Keratinocyte (primary cell): ENCODE results near the gene HEPN1. TPM values are rescaled to one million over a fixed set of nuclear protein-coding genes. Genes with fewer than 3 reads are reported as not detected.

Experiments used
- DNase-seq: peaks from one replicate; pipeline ENCODE4 v3.0.0-alpha.2; 2011; ENCODE audit warnings: low read depth, missing footprints, low spot score
- FAIRE-seq: peaks from 2 replicates; lab custom pipeline; 2011; peaks lifted over from hg19 to GRCh38; lab: Jason Lieb, UNC
- H2AFZ ChIP-seq: 2 replicates; pipeline ENCODE4 v1.6.0; 2012; ENCODE audit warnings: low read length, control low read depth, inconsistent platforms; ENCODE audit not compliant: control insufficient read depth
- H3K27ac ChIP-seq: 2 replicates; pipeline ENCODE4 v1.5.1; 2011; ENCODE audit warnings: low read length; ENCODE audit not compliant: control insufficient read depth, insufficient read depth
- H3K27me3 ChIP-seq: 3 replicates; pipeline ENCODE4 v1.6.0; 2011; ENCODE audit warnings: low read length; ENCODE audit not compliant: control insufficient read depth, insufficient read depth; ENCODE audit errors: extremely low read depth
- H3K36me3 ChIP-seq, 2 experiments: 2 replicates in 1 of 2; 3 replicates in 1 of 2; pipeline ENCODE4 v1.5.1; 2011; ENCODE audit warnings: low read length in 2 of 2, mild to moderate bottlenecking in 1 of 2; ENCODE audit not compliant: control insufficient read depth in 2 of 2, insufficient read depth in 2 of 2; ENCODE audit errors: extremely low read depth in 1 of 2
- H3K4me1 ChIP-seq: 3 replicates; pipeline ENCODE4 v1.5.1; 2011; ENCODE audit warnings: low read length; ENCODE audit not compliant: control insufficient read depth, insufficient read depth; ENCODE audit errors: extremely low read depth
- H3K4me2 ChIP-seq: 3 replicates; pipeline ENCODE4 v1.6.0; 2011; ENCODE audit warnings: low read depth, low read length; ENCODE audit not compliant: control insufficient read depth, insufficient read depth; ENCODE audit errors: extremely low read depth
- H3K4me3 ChIP-seq, 3 experiments: fragments of 200-600 bp in 1 of 3; sonication (generic) in 1 of 3; 2 replicates in 2 of 3; 3 replicates in 1 of 3; pipeline ENCODE4 v1.5.1; 2011 to 2016; ENCODE audit warnings: low read length in 3 of 3, mild to moderate bottlenecking in 3 of 3, control low read depth in 2 of 3, inconsistent platforms in 1 of 3, low read depth in 1 of 3, mixed read lengths in 1 of 3, mixed run types in 1 of 3, moderate library complexity in 1 of 3; ENCODE audit not compliant: control insufficient read depth in 2 of 3, insufficient read depth in 2 of 3; ENCODE audit errors: extremely low read depth in 1 of 3
- H3K79me2 ChIP-seq: 2 replicates; pipeline ENCODE4 v1.6.0; 2012; ENCODE audit warnings: low read length; ENCODE audit not compliant: control insufficient read depth, insufficient read depth
- H3K9ac ChIP-seq: 3 replicates; pipeline ENCODE4 v1.6.0; 2011; ENCODE audit warnings: low read length; ENCODE audit not compliant: control insufficient read depth, insufficient read depth; ENCODE audit errors: extremely low read depth
- H3K9me1 ChIP-seq: 3 replicates; pipeline ENCODE4 v1.6.0; 2011; ENCODE audit warnings: low read length; ENCODE audit not compliant: control insufficient read depth, insufficient read depth; ENCODE audit errors: extremely low read depth
- H3K9me3 ChIP-seq: 2 replicates; pipeline ENCODE4 v1.5.1; 2012; ENCODE audit warnings: low read depth, low read length; ENCODE audit not compliant: control insufficient read depth
- H4K20me1 ChIP-seq: 3 replicates; pipeline ENCODE4 v1.6.0; 2011; ENCODE audit warnings: low read length; ENCODE audit not compliant: control insufficient read depth, insufficient read depth; ENCODE audit errors: extremely low read depth
- CTCF ChIP-seq, 3 experiments: IDR thresholded peaks in 1 of 3; conservative IDR thresholded peaks in 1 of 3; optimal IDR thresholded peaks in 1 of 3; 2 replicates in 2 of 3; 3 replicates in 1 of 3; pipeline versions ENCODE3 to v1.5.1; 2011; ENCODE audit warnings: low read length in 3 of 3, mild to moderate bottlenecking in 3 of 3, moderate library complexity in 2 of 3, control low read depth in 1 of 3, inconsistent platforms in 1 of 3; ENCODE audit not compliant: insufficient read depth in 2 of 3; ENCODE audit errors: extremely low read depth in 1 of 3
- EZH2 ChIP-seq: IDR thresholded peaks from one replicate; pipeline ENCODE4 v1.6.1; 2012; ENCODE audit warnings: inconsistent platforms, mild to moderate bottlenecking, low read length, moderate library complexity
- dilution Hi-C: fragments of 300-500 bp; cut with MboI; formaldehyde crosslinking; loops from one replicate; pipeline ENCODE4 v1.7.0; 2020; ENCODE audit warnings: low sequenced_read_pairs; ENCODE audit not compliant: extremely low pct_ligation_motif_present
- polyA plus RNA-seq, 5 experiments: library from polyadenylated mRNA; depleted of rRNA in 3 of 5; stranded (reverse) in 3 of 5; stranded (forward) in 1 of 5; unstranded in 1 of 5; fragments of >200 nt; gene quantifications; 1 replicate in 1 of 5; 2 replicates in 3 of 5; 3 replicates in 1 of 5; pipeline versions ENCODE4 v1.2.1 to v1.2.3, GENCODE V29; 2011 to 2012; ENCODE audit warnings: missing spikeins in 2 of 5, low read depth in 1 of 5, low replicate concordance in 1 of 5

The HEPN1 gene
- polyA plus RNA-seq, 1 donor (not counting 4 experiments of a cell fraction or from before 2014, with no cell fraction given), result not detected

DNA sequence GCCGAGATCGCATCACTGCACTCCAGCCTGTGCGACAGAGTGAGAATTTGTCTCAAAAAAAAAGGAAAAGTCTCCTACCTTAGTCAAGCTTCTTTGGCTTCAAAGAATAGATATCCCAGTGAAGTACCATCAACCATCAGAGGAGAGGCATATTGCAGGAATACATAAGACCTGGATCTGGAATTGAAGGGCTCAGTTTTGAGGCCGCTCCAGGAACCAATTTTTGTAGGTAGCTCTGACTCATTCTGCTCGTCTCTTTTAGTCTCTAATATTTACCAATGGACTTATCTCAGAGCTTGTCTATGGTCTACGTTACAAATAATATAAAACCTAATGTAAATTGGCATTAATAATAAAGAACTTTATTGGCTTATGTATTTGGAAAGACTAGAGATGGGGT is 26.8 kb downstream of the HEPN1 start:
- no peak overlapping the region for H3K4me3 ChIP-seq
- no peak for DNase-seq
- H3K79me2 ChIP-seq, result no peaks in the 10 kb centered on the region
- H3K4me2 ChIP-seq, result no peak overlapping the region
- peaks cover 10% of the 10 kb centered on the region for H3K4me1 ChIP-seq
- TF ChIP-seq EZH2 (no peak), CTCF (optimal IDR thresholded peaks at IDR 0.05 in 1 of 3, IDR thresholded peaks at IDR 0.05 in 1 of 3, conservative IDR thresholded peaks at IDR 0.05 in 1 of 3; ENCODE audit: extremely low read depth in 1 of 3, insufficient read depth in 2 of 3, low read length in 3 of 3) (no peak)
- H2AFZ ChIP-seq, result no peak overlapping the region
- H3K27ac ChIP-seq, result no peak overlapping the region
- no peak overlapping the region for H3K9ac ChIP-seq
- no peaks in the 10 kb centered on the region for H4K20me1 ChIP-seq
- H3K9me1 ChIP-seq, result no peaks in the 10 kb centered on the region
- dilution Hi-C loops, result no loop called here
- no peaks in the 10 kb centered on the region for H3K27me3 ChIP-seq
- FAIRE-seq, result no peak
- no peaks in the 10 kb centered on the region for H3K36me3 ChIP-seq
- H3K9me3 ChIP-seq, result no peaks in the 10 kb centered on the region

- Histone ChIP-seq H3K4me3 (no peak overlapping the region), H3K27me3 (no peaks in the 10 kb centered on the region), H3K4me2 (peak overlapping the region; percentile 55), H3K4me1 (peaks cover 10% of the 10 kb centered on the region), H3K9ac (no peak overlapping the region), H4K20me1 (no peaks in the 10 kb centered on the region), H3K27ac (peak overlapping the region; percentile 13), H2AFZ (peak overlapping the region; percentile 9), H3K9me1 (no peaks in the 10 kb centered on the region), H3K9me3 (no peaks in the 10 kb centered on the region), H3K79me2 (no peaks in the 10 kb centered on the region), H3K36me3 (no peaks in the 10 kb centered on the region)
- FAIRE-seq (peak; percentile 69), DNase-seq (no peak)
- no peak for TF ChIP-seq EZH2
- TF ChIP-seq CTCF (optimal IDR thresholded peaks at IDR 0.05 in 1 of 3, IDR thresholded peaks at IDR 0.05 in 1 of 3, conservative IDR thresholded peaks at IDR 0.05 in 1 of 3; ENCODE audit: extremely low read depth in 1 of 3, insufficient read depth in 2 of 3, low read length in 3 of 3), result no peak
- dilution Hi-C loops, result no loop called here
Measured at GRCh38 chr11:124946735-124947141, 27.7 kb downstream of the HEPN1 start.
